H1 (cell line): ENCODE measurements around the gene CBR4. TPM values are rescaled to one million over a fixed set of nuclear protein-coding genes. Genes with fewer than 3 reads are reported as not detected.

Experiments
- CTCF ChIA-PET: fragments of 300-600 bp; sonication (Branson Sonifier 250); formaldehyde crosslinking; loops from one replicate; lab custom pipeline; 2021; ENCODE audit not compliant: partially characterized antibody; lab: Charles Lee
- POLR2A ChIA-PET: fragments of 300-600 bp; sonication (Branson Sonifier 250); formaldehyde crosslinking; loops from one replicate; lab custom pipeline; 2021; ENCODE audit warnings: inconsistent platforms; ENCODE audit not compliant: partially characterized antibody; lab: Charles Lee
- DNase-seq, 2 experiments: peaks; one replicate each; pipeline versions ENCODE4 v3.0.0 to v3.0.0-alpha.2; 2010 to 2022; ENCODE audit warnings: low spot score in 2 of 2, low read depth in 1 of 2, mixed read lengths in 1 of 2
- FAIRE-seq: peaks from 2 replicates; lab custom pipeline; 2011; peaks lifted over from hg19 to GRCh38; lab: Jason Lieb, UNC
- H2AFZ ChIP-seq: 2 replicates; pipeline ENCODE4 v1.8.1; 2012; ENCODE audit warnings: low read length, inconsistent platforms
- H2AK5ac ChIP-seq: 2 replicates; pipeline ENCODE4 v1.6.1; 2013; ENCODE audit warnings: low read depth, low read length
- H2BK120ac ChIP-seq: replicated peaks from 2 replicates; pipeline ENCODE3; 2013; ENCODE audit warnings: low read depth, low read length, inconsistent platforms
- H2BK12ac ChIP-seq: 2 replicates; pipeline ENCODE4 v1.6.1; 2013; ENCODE audit warnings: low read depth, low read length
- H2BK15ac ChIP-seq: 2 replicates; pipeline ENCODE4 v1.6.1; 2013; ENCODE audit warnings: low read length
- H2BK20ac ChIP-seq: 2 replicates; pipeline ENCODE4 v1.6.1; 2013; ENCODE audit warnings: low read length
- H2BK5ac ChIP-seq: 2 replicates; pipeline ENCODE4 v1.6.1; 2013; ENCODE audit warnings: low read depth, low read length
- H3K14ac ChIP-seq: 2 replicates; pipeline ENCODE4 v1.6.1; 2013; ENCODE audit warnings: inconsistent platforms; ENCODE audit not compliant: insufficient read length
- H3K18ac ChIP-seq: 2 replicates; pipeline ENCODE4 v1.6.1; 2013; ENCODE audit warnings: low read length; ENCODE audit errors: extremely low read depth
- H3K23ac ChIP-seq: 2 replicates; pipeline ENCODE4 v1.6.1; 2013; ENCODE audit warnings: inconsistent platforms; ENCODE audit not compliant: insufficient read length
- H3K23me2 ChIP-seq: 2 replicates; pipeline ENCODE4 v1.6.1; 2013; ENCODE audit warnings: low read depth, low read length
- H3K27ac ChIP-seq: 2 replicates; pipeline ENCODE4 v1.6.1; 2011; ENCODE audit warnings: low read depth, low read length, inconsistent platforms
- H3K27me3 ChIP-seq, 4 experiments: replicated peaks in 1 of 4; 1 replicate in 1 of 4; 2 replicates in 3 of 4; pipeline versions ENCODE4 v1.6.1 to v1.8.1; 2011 to 2013; ENCODE audit warnings: low read length in 3 of 4, mild to moderate bottlenecking in 3 of 4, inconsistent platforms in 2 of 4, mixed read lengths in 2 of 4, moderate library complexity in 1 of 4; ENCODE audit not compliant: control insufficient read depth in 3 of 4, insufficient read depth in 3 of 4; ENCODE audit errors: extremely low read depth in 1 of 4
- H3K36me3 ChIP-seq, 4 experiments: 2 replicates each; pipeline versions ENCODE4 v1.6.1 to v1.8.1; 2011 to 2013; ENCODE audit warnings: mild to moderate bottlenecking in 4 of 4, low read length in 3 of 4, moderate library complexity in 2 of 4, control low read depth in 1 of 4, inconsistent platforms in 1 of 4; ENCODE audit not compliant: insufficient read depth in 4 of 4, control insufficient read depth in 2 of 4
- H3K4ac ChIP-seq: replicated peaks from 2 replicates; pipeline ENCODE3; 2013; ENCODE audit warnings: low read length, low read depth, mixed read lengths, inconsistent platforms; ENCODE audit not compliant: insufficient read length
- H3K4me1 ChIP-seq, 4 experiments: replicated peaks in 1 of 4; 1 replicate in 1 of 4; 2 replicates in 3 of 4; pipeline versions ENCODE4 v1.6.1 to v1.8.1; 2011 to 2013; ENCODE audit warnings: low read length in 3 of 4, inconsistent platforms in 2 of 4, mixed read lengths in 1 of 4; ENCODE audit not compliant: insufficient read depth in 4 of 4, control insufficient read depth in 3 of 4
- H3K4me2 ChIP-seq, 2 experiments: 2 replicates each; pipeline versions ENCODE4 v1.6.1 to v1.8.1; 2011 to 2013; ENCODE audit warnings: low read depth in 2 of 2, low read length in 2 of 2, control low read depth in 1 of 2, inconsistent platforms in 1 of 2, mild to moderate bottlenecking in 1 of 2; ENCODE audit not compliant: insufficient read depth in 1 of 2
- H3K4me3 ChIP-seq, 4 experiments: fragments of 200-600, 300-600 bp in 1 of 4; sonication (generic), shearing (Covaris generic), sonication (Bioruptor Twin) in 1 of 4; 2 replicates each; pipeline versions ENCODE4 v1.5.1 to v1.8.1; 2011 to 2016; ENCODE audit warnings: low read length in 4 of 4, low read depth in 3 of 4, control low read depth in 2 of 4, inconsistent platforms in 2 of 4, mild to moderate bottlenecking in 2 of 4, mixed read lengths in 1 of 4, moderate library complexity in 1 of 4; ENCODE audit not compliant: insufficient read depth in 2 of 4; ENCODE audit errors: extremely low read depth in 1 of 4
- H3K56ac ChIP-seq: replicated peaks from 2 replicates; pipeline ENCODE3; 2013; ENCODE audit warnings: low read depth, mild to moderate bottlenecking, mixed read lengths, low read length, inconsistent platforms; ENCODE audit not compliant: insufficient read length
- H3K79me1 ChIP-seq: 2 replicates; pipeline ENCODE4 v1.6.1; 2013; ENCODE audit warnings: low read depth, low read length, control low read depth
- H3K79me2 ChIP-seq, 2 experiments: 2 replicates each; pipeline versions ENCODE4 v1.6.1 to v1.8.1; 2012 to 2013; ENCODE audit warnings: low read length in 2 of 2, mild to moderate bottlenecking in 2 of 2, inconsistent platforms in 1 of 2; ENCODE audit not compliant: insufficient read depth in 2 of 2, control insufficient read depth in 1 of 2
- H3K9ac ChIP-seq, 4 experiments: replicated peaks in 1 of 4; 1 replicate in 1 of 4; 2 replicates in 3 of 4; pipeline versions ENCODE4 v1.6.1 to v1.8.1; 2011 to 2013; ENCODE audit warnings: low read depth in 3 of 4, low read length in 3 of 4, control low read depth in 2 of 4, mild to moderate bottlenecking in 2 of 4, moderate library complexity in 2 of 4, inconsistent platforms in 1 of 4; ENCODE audit errors: extremely low read depth in 1 of 4
- H3K9me3 ChIP-seq, 2 experiments: 2 replicates each; pipeline versions ENCODE4 v1.6.1 to v1.8.1; 2012 to 2013; ENCODE audit warnings: mild to moderate bottlenecking in 2 of 2, moderate library complexity in 2 of 2, control low read depth in 1 of 2, inconsistent platforms in 1 of 2, low read depth in 1 of 2, low read length in 1 of 2, mixed read lengths in 1 of 2; ENCODE audit not compliant: insufficient read depth in 2 of 2
- H4K20me1 ChIP-seq, 2 experiments: replicated peaks in 1 of 2; 2 replicates each; pipeline versions ENCODE3 to v1.8.1; 2011 to 2013; ENCODE audit warnings: inconsistent platforms in 2 of 2, low read length in 2 of 2, mild to moderate bottlenecking in 1 of 2; ENCODE audit not compliant: insufficient read depth in 2 of 2, control insufficient read depth in 1 of 2
- H4K5ac ChIP-seq: 2 replicates; pipeline ENCODE4 v1.6.1; 2013; ENCODE audit warnings: low read length, low read depth, mixed read lengths, inconsistent platforms; ENCODE audit not compliant: insufficient read length
- H4K8ac ChIP-seq: 2 replicates; pipeline ENCODE4 v1.8.0; 2013; ENCODE audit warnings: mild to moderate bottlenecking, moderate library complexity, low read length, inconsistent platforms; ENCODE audit not compliant: insufficient read depth; ENCODE audit errors: extremely low read depth
- H4K91ac ChIP-seq: replicated peaks from 2 replicates; pipeline ENCODE3; 2013; ENCODE audit warnings: low read length, mixed read lengths, inconsistent platforms; ENCODE audit not compliant: insufficient read length
- EZH2 ChIP-seq: fragments of 200-600 bp; sonication (generic); IDR thresholded peaks from 2 replicates; pipeline ENCODE4 v1.7.1; 2012; ENCODE audit warnings: low read depth, mild to moderate bottlenecking, moderate library complexity, low read length, inconsistent platforms; ENCODE audit not compliant: severe bottlenecking
- POLR2AphosphoS5 ChIP-seq: IDR thresholded peaks from 2 replicates; pipeline ENCODE4 v1.6.1; 2011; ENCODE audit warnings: low read depth, low read length
- RBBP5 ChIP-seq: IDR thresholded peaks from 2 replicates; pipeline ENCODE4 v1.7.1; 2012; ENCODE audit warnings: low read depth, mild to moderate bottlenecking, inconsistent platforms, low read length, moderate library complexity, borderline replicate concordance
- SP4 ChIP-seq: IDR thresholded peaks from 2 replicates; pipeline ENCODE4 v1.6.1; 2012; ENCODE audit warnings: low read length, inconsistent platforms
- WGBS, 2 experiments: shearing (Covaris generic) in 1 of 2; methylation state at CpG; one replicate each; pipeline versions ENCODE4 v1.1.6 to v1.1.7; 2013 to 2015; ENCODE audit warnings: low lambda C conversion rate in 2 of 2, mixed read lengths in 2 of 2, inconsistent platforms in 1 of 2, low coverage in 1 of 2, missing lambda C conversion rate in 1 of 2; ENCODE audit not compliant: insufficient replicate concordance in 2 of 2, insufficient coverage in 1 of 2, insufficient read length in 1 of 2; ENCODE audit errors: extremely low coverage in 1 of 2, missing lambda C conversion rate in 1 of 2; 5-methylcytosine and 5-hydroxymethylcytosine counted together
- polyA plus RNA-seq, 7 experiments: library from polyadenylated mRNA; depleted of rRNA in 3 of 7; stranded (reverse) in 5 of 7; unstranded in 2 of 7; fragments of >200 nt in 5 of 7; fragments of 200-250 nt in 2 of 7; gene quantifications; 1 replicate in 5 of 7; 2 replicates in 1 of 7; 4 replicates in 1 of 7; pipeline versions ENCODE4 v1.2.1 to v1.2.3, GENCODE V29; 2011 to 2013; ENCODE audit warnings: missing spikeins in 2 of 7, mixed read lengths in 2 of 7
- total RNA-seq: library from RNA; stranded (reverse); fragmentation: NEBNext Ultra II Directional; extraction: Animal tissue kit (Norgen Biotek cat#: 25700); gene quantifications from 2 replicates; pipeline ENCODE4 v1.2.1, GENCODE V29; 2021

Gene CBR4
- total and polyA plus RNA-seq, 2 of the 8 experiments (the other 6 are each of a cell fraction or from before 2014, with no cell fraction given), result 8.6 to 29.5 TPM

GRCh38 chr4:169039251-169039954 lies 29.3 kb upstream of the CBR4 start:
- no peaks in the 10 kb centered on the region for H3K23me2 ChIP-seq
- POLR2A ChIA-PET, result no interaction called here
- no peak overlapping the region for H3K23ac ChIP-seq

More at GRCh38 chr4:169039251-169039954, 29.3 kb upstream of the CBR4 start:
- H3K4me1 ChIP-seq, result no peaks in the 10 kb centered on the region
- H3K4me3 ChIP-seq, result no peak overlapping the region
- CTCF ChIA-PET, result no interaction called here
- H2AK5ac ChIP-seq, result no peak overlapping the region
- no peaks in the 10 kb centered on the region for H4K20me1 ChIP-seq
- H2AFZ ChIP-seq, result no peak overlapping the region
- H2BK12ac ChIP-seq, result no peak overlapping the region
- no peak overlapping the region for H4K91ac ChIP-seq
- H3K9ac ChIP-seq, result no peak overlapping the region
- no peak overlapping the region for H3K4me2 ChIP-seq
- H3K79me2 ChIP-seq, result no peaks in the 10 kb centered on the region
- TF ChIP-seq SP4 (no peak), EZH2 (no peak), RBBP5 (no peak), POLR2AphosphoS5 (no peak)
- no peak for FAIRE-seq
- H3K79me1 ChIP-seq, result no peaks in the 10 kb centered on the region
- H3K27ac ChIP-seq, result no peak overlapping the region
- 84% methylated on average over 8 of the region's 8 CpGs; no CpG with 5 or more reads in 1 of the 2 experiments for WGBS, 2 experiments
- H2BK5ac ChIP-seq, result no peak overlapping the region
- H3K18ac ChIP-seq, result no peak overlapping the region
- no peak for DNase-seq
- H2BK20ac ChIP-seq, result no peak overlapping the region
- H4K8ac ChIP-seq, result no peak overlapping the region
- H3K27me3 ChIP-seq, result no peaks in the 10 kb centered on the region
- no peak overlapping the region for H2BK120ac ChIP-seq
- peaks cover 0 to 7% of the 10 kb centered on the region in 2 experiments; a peak in 1 of 4 replicates for H3K9me3 ChIP-seq
- no peak overlapping the region for H4K5ac ChIP-seq
- H3K56ac ChIP-seq, result no peak overlapping the region
- H3K4ac ChIP-seq, result no peak overlapping the region
- H3K14ac ChIP-seq, result no peak overlapping the region
- H2BK15ac ChIP-seq, result no peak overlapping the region
- no peaks in the 10 kb centered on the region for H3K36me3 ChIP-seq
